GM18868 (cell line): ENCODE data around the gene MRPL10.

ENCODE experiments used
- ATAC-seq: cut with Tn5 transposase; IDR thresholded peaks from one replicate; pipeline ENCODE4 v1.9.1; 2021; ENCODE audit warnings: mild to moderate bottlenecking, moderate library complexity; ENCODE audit not compliant: unreplicated experiment

The MRPL10 gene

GRCh38 chr17:47816111-47816735 lies 15.1 kb downstream of the MRPL10 start:
- ATAC-seq: no peak

- no peak for ATAC-seq
Measured at GRCh38 chr17:47815106-47815918, 16.0 kb downstream of the MRPL10 start.

GRCh38 chr17:47813512-47814031 lies 17.8 kb downstream of the MRPL10 start:
- no peak for ATAC-seq

- no peak for ATAC-seq
Measured at GRCh38 chr17:47813077-47813476, 18.3 kb downstream of the MRPL10 start.

- ATAC-seq: no peak
Measured at GRCh38 chr17:47812146-47812920, 19.0 kb downstream of the MRPL10 start.

GRCh38 chr17:47811709-47812108 lies 19.6 kb downstream of the MRPL10 start:
- ATAC-seq: no peak

GRCh38 chr17:47810901-47811635 lies 20.3 kb downstream of the MRPL10 start:
- no peak for ATAC-seq

- no peak for ATAC-seq
Measured at GRCh38 chr17:47810200-47810821, 21.0 kb downstream of the MRPL10 start.

- no peak for ATAC-seq
Measured at GRCh38 chr17:47808830-47809480, 22.4 kb downstream of the MRPL10 start.

GRCh38 chr17:47808036-47808829 lies 23.1 kb downstream of the MRPL10 start:
- no peak for ATAC-seq

GRCh38 chr17:47807421-47807820 lies 23.9 kb downstream of the MRPL10 start:
- ATAC-seq: no peak

- ATAC-seq: no peak
Measured at GRCh38 chr17:47806913-47807255, 24.5 kb downstream of the MRPL10 start.

GRCh38 chr17:47806026-47806912 lies 25.1 kb downstream of the MRPL10 start:
- ATAC-seq: no peak

GRCh38 chr17:47804461-47804860 lies 26.9 kb downstream of the MRPL10 start:
- ATAC-seq: no peak

GRCh38 chr17:47803751-47804150 lies 27.6 kb downstream of the MRPL10 start:
- no peak for ATAC-seq

GRCh38 chr17:47803201-47803600 lies 28.1 kb downstream of the MRPL10 start:
- no peak for ATAC-seq

- ATAC-seq: no peak
Measured at GRCh38 chr17:47802341-47803022, 28.9 kb downstream of the MRPL10 start.

GRCh38 chr17:47801906-47802305 lies 29.4 kb downstream of the MRPL10 start:
- no peak for ATAC-seq
